GM12891 (cell line): ENCODE measurements around the gene AFDN.

Experiments
- PAX5 ChIP-seq: IDR thresholded peaks from 2 replicates; pipeline ENCODE4 v1.6.1; 2011; ENCODE audit warnings: low read length, moderate library complexity, mild to moderate bottlenecking; ENCODE audit not compliant: insufficient read depth, severe bottlenecking
- POLR2A ChIP-seq: IDR thresholded peaks from 2 replicates; pipeline ENCODE4 v1.6.1; 2011; ENCODE audit warnings: low read depth, low read length, control low read depth
- POLR2AphosphoS5 ChIP-seq: IDR thresholded peaks from 2 replicates; pipeline ENCODE4 v1.6.1; 2011; ENCODE audit warnings: low read depth, low read length, control low read depth
- TAF1 ChIP-seq: IDR thresholded peaks from 2 replicates; pipeline ENCODE4 v1.6.1; 2011; ENCODE audit warnings: low read depth, low read length, control low read depth

- no peak for TF ChIP-seq POLR2A
- TF ChIP-seq TAF1, result no peak
- no peak for TF ChIP-seq PAX5
- no peak for TF ChIP-seq POLR2AphosphoS5
These were observed 110.6 kb downstream of the AFDN start for GRCh38 chr6:167937301-167937700.
